B cell (primary cell): ENCODE results near the gene CDHR5. TPM values are rescaled to one million over a fixed set of nuclear protein-coding genes. Genes with fewer than 3 reads are reported as not detected.
A peak's percentile ranks its signal among the peaks of the same experiment; 100 is the strongest.

ENCODE experiments used
- ATAC-seq: fragments of 200-7000 bp; cut with Tn5 transposase; one replicate; pipeline ENCODE4 v1.10.0; 2021; ENCODE audit warnings: low read depth, mild to moderate bottlenecking, moderate number of reproducible peaks, moderate library complexity
- CTCF ChIA-PET: fragments of 350-600 bp; sonication (Branson Sonifier 250); formaldehyde crosslinking; loops from one replicate; lab custom pipeline; 2021; ENCODE audit warnings: antibody characterized with exemption, inconsistent platforms; lab: Charles Lee
- POLR2A ChIA-PET: fragments of 350-600 bp; sonication (Branson Sonifier 250); formaldehyde crosslinking; loops from one replicate; lab custom pipeline; 2021; ENCODE audit warnings: antibody characterized with exemption; lab: Charles Lee
- DNase-seq: peaks from one replicate; pipeline ENCODE4 v3.0.0; 2013
- H2AFZ ChIP-seq: 2 replicates; pipeline ENCODE4 v1.6.1; 2012; ENCODE audit warnings: mild to moderate bottlenecking, low read depth, low read length; ENCODE audit not compliant: insufficient read depth, poor library complexity, severe bottlenecking
- H3K27ac ChIP-seq, 2 donors: 1 replicate in 1 of 2; 2 replicates in 1 of 2; pipeline ENCODE4 v1.5.1; 2012 to 2013; ENCODE audit warnings: low read length in 2 of 2, mild to moderate bottlenecking in 2 of 2, moderate library complexity in 1 of 2
- H3K27me3 ChIP-seq, 4 experiments: fragments of 200-600 bp in 1 of 4; sonication (generic) in 1 of 4; replicated peaks in 1 of 4; 1 replicate in 2 of 4; 2 replicates in 2 of 4; pipeline versions ENCODE4 v1.6.1 to v1.7.0; 2013 to 2016; ENCODE audit warnings: low read length in 3 of 4, mild to moderate bottlenecking in 2 of 4, mixed read lengths in 1 of 4, moderate library complexity in 1 of 4; ENCODE audit not compliant: insufficient read depth in 4 of 4, control insufficient read depth in 3 of 4; ENCODE audit errors: control extremely low read depth in 1 of 4
- H3K36me3 ChIP-seq, 2 experiments: replicated peaks in 1 of 2; 1 replicate in 1 of 2; 2 replicates in 1 of 2; pipeline versions ENCODE4 v1.6.1 to v1.7.1; 2013; ENCODE audit warnings: low read length in 1 of 2; ENCODE audit not compliant: insufficient read depth in 2 of 2, control insufficient read depth in 1 of 2; ENCODE audit errors: control extremely low read depth in 1 of 2, extremely low read depth in 1 of 2
- H3K4me1 ChIP-seq, 2 donors: fragments of 200-600 bp in 1 of 2; sonication (generic) in 1 of 2; 1 replicate in 1 of 2; 2 replicates in 1 of 2; pipeline versions ENCODE4 v1.5.1 to v1.6.1; 2013 to 2017; ENCODE audit warnings: low read length in 2 of 2; ENCODE audit not compliant: control insufficient read depth in 2 of 2, insufficient read depth in 2 of 2
- H3K4me2 ChIP-seq: replicated peaks from 2 replicates; pipeline ENCODE3; 2012; ENCODE audit warnings: mild to moderate bottlenecking, low read depth, low read length; ENCODE audit not compliant: poor library complexity, severe bottlenecking
- H3K4me3 ChIP-seq, 5 experiments: fragments of 200-600 bp in 1 of 5; sonication (generic) in 1 of 5; 1 replicate in 3 of 5; 2 replicates in 2 of 5; pipeline versions ENCODE4 v1.5.1 to v1.7.0; 2011 to 2016; ENCODE audit warnings: low read length in 4 of 5, mild to moderate bottlenecking in 4 of 5, low read depth in 2 of 5, control low read depth in 1 of 5, moderate library complexity in 1 of 5; ENCODE audit not compliant: insufficient read depth in 1 of 5; ENCODE audit errors: control extremely low read depth in 1 of 5, extremely low read depth in 1 of 5
- H3K79me2 ChIP-seq: fragments of 200-600 bp; sonication (generic); one replicate; pipeline ENCODE4 v1.6.0; 2016; ENCODE audit warnings: low read length; ENCODE audit not compliant: control insufficient read depth, insufficient read depth
- H3K9ac ChIP-seq: fragments of 200-600 bp; sonication (generic); 2 replicates; pipeline ENCODE4 v1.6.1; 2017; ENCODE audit warnings: mild to moderate bottlenecking, low read length, moderate library complexity
- H3K9me3 ChIP-seq, 3 donors: one replicate each; pipeline versions ENCODE4 v1.6.1 to v1.7.1; 2013; ENCODE audit warnings: low read length in 2 of 3; ENCODE audit not compliant: control insufficient read depth in 2 of 3, insufficient read depth in 1 of 3; ENCODE audit errors: control extremely low read depth in 1 of 3
- H4K20me1 ChIP-seq: 2 replicates; pipeline ENCODE4 v1.6.0; 2012; ENCODE audit warnings: mild to moderate bottlenecking, low read length; ENCODE audit not compliant: insufficient read depth, control insufficient read depth, poor library complexity, severe bottlenecking
- H3K27ac Mint-ChIP-seq: one replicate; pipeline ENCODE4 v1.8.0; 2021; ENCODE audit warnings: mixed read lengths
- H3K27me3 Mint-ChIP-seq: one replicate; pipeline ENCODE4 v1.8.0; 2021; ENCODE audit warnings: mixed read lengths
- H3K4me1 Mint-ChIP-seq: one replicate; pipeline ENCODE4 v1.8.0; 2021; ENCODE audit warnings: mixed read lengths
- H3K4me3 Mint-ChIP-seq: one replicate; pipeline ENCODE4 v1.8.0; 2021; ENCODE audit warnings: mixed read lengths
- H3K9me3 Mint-ChIP-seq: one replicate; pipeline ENCODE4 v1.8.0; 2022; ENCODE audit warnings: mixed read lengths; ENCODE audit not compliant: insufficient read depth
- EZH2 ChIP-seq: IDR thresholded peaks from 2 replicates; pipeline ENCODE4 v1.6.1; 2012; ENCODE audit warnings: borderline replicate concordance, low read depth, mild to moderate bottlenecking, moderate library complexity, low read length; ENCODE audit not compliant: insufficient read depth, poor library complexity, severe bottlenecking
- WGBS: methylation state at CpG from one replicate; pipeline ENCODE4 v1.1.5; 2013; ENCODE audit warnings: missing lambda C conversion rate; ENCODE audit not compliant: insufficient coverage; 5-methylcytosine and 5-hydroxymethylcytosine counted together
- intact Hi-C: fragments of 100-400 bp; cut with micrococcal nuclease; formaldehyde crosslinking; loops from one replicate; pipeline ENCODE4 v1.10.0; 2022
- polyA plus RNA-seq: library from polyadenylated mRNA; depleted of rRNA; stranded (reverse); fragments of >200 nt; gene quantifications from 2 replicates; pipeline ENCODE4 v1.2.3, GENCODE V29; 2012
- total RNA-seq, 2 donors: library from RNA; stranded (reverse); fragments of 120-200 nt in 1 of 2; gene quantifications; 1 replicate in 1 of 2; 2 replicates in 1 of 2; pipeline versions ENCODE4 v1.2.3 to v1.2.4, GENCODE V29; 2013 to 2022
- TF ChIP-seq, protein P1 (sequence below): fragments of 200-600 bp; IDR thresholded peaks from one replicate; pipeline ENCODE4 v1.8.0; 2022; ENCODE audit warnings: antibody characterized with exemption, mild to moderate bottlenecking

The CDHR5 gene
- total and polyA plus RNA-seq, 2 donors (not counting 1 experiment from before 2014, with no cell fraction given), result 0.09 TPM; not detected in 1

GRCh38 chr11:614021-614622, 10.6 kb downstream of the CDHR5 start:
- CTCF ChIA-PET, result interaction anchor here (1.7 kb wide), 1 partner anchor 59 kb away, joined by 5 read pairs; no protein-coding TSS in a partner anchor
- no peak overlapping the region for H3K4me3 ChIP-seq
- H2AFZ ChIP-seq, result no peak overlapping the region
- POLR2A ChIA-PET, result interaction anchor here (0.7 to 2.0 kb wide), 2 partner anchors 38 to 55 kb away, joined by 3 to 8 read pairs; partner anchors contain the start of gene PHRF1
- DNase-seq (no peak), ATAC-seq (no peak)
- Mint-ChIP-seq H3K27me3 (no peaks in the 10 kb centered on the region), H3K9me3 (no peaks in the 10 kb centered on the region), H3K4me3 (peak overlapping the region; percentile 71), H3K27ac (peak overlapping the region; percentile 81), H3K4me1 (peaks cover 17% of the 10 kb centered on the region)
- peaks cover 0 to 45% of the 10 kb centered on the region in 2 experiments for H3K36me3 ChIP-seq
- no peaks in the 10 kb centered on the region for H3K27me3 ChIP-seq
- H3K9ac ChIP-seq, result no peak overlapping the region
- 93% methylated on average over 10 of the region's 14 CpGs for WGBS
- H3K27ac ChIP-seq, result peak overlapping the region in 1 of 2 donors; percentile 59
- peaks cover 18 to 35% of the 10 kb centered on the region in 2 donors for H3K4me1 ChIP-seq
- intact Hi-C loops, result loop anchor here (10.0 kb wide), 1 partner anchor 111 kb away; no protein-coding TSS in a partner anchor
- TF ChIP-seq EZH2, result no peak
- TF ChIP-seq, protein P1, sequence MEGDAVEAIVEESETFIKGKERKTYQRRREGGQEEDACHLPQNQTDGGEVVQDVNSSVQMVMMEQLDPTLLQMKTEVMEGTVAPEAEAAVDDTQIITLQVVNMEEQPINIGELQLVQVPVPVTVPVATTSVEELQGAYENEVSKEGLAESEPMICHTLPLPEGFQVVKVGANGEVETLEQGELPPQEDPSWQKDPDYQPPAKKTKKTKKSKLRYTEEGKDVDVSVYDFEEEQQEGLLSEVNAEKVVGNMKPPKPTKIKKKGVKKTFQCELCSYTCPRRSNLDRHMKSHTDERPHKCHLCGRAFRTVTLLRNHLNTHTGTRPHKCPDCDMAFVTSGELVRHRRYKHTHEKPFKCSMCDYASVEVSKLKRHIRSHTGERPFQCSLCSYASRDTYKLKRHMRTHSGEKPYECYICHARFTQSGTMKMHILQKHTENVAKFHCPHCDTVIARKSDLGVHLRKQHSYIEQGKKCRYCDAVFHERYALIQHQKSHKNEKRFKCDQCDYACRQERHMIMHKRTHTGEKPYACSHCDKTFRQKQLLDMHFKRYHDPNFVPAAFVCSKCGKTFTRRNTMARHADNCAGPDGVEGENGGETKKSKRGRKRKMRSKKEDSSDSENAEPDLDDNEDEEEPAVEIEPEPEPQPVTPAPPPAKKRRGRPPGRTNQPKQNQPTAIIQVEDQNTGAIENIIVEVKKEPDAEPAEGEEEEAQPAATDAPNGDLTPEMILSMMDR, result no peak
- H3K4me2 ChIP-seq, result peak overlapping the region; percentile 90
- no peaks in the 10 kb centered on the region for H3K9me3 ChIP-seq
- H3K79me2 ChIP-seq, result peaks cover 6% of the 10 kb centered on the region
- H4K20me1 ChIP-seq, result peaks cover 60% of the 10 kb centered on the region
